ENCODE measurements around the gene ACLY. TPM values are rescaled to one million over a fixed set of nuclear protein-coding genes. Genes with fewer than 3 reads are reported as not detected.

ACLY gene
- total RNA-seq: 131 TPM

DNA sequence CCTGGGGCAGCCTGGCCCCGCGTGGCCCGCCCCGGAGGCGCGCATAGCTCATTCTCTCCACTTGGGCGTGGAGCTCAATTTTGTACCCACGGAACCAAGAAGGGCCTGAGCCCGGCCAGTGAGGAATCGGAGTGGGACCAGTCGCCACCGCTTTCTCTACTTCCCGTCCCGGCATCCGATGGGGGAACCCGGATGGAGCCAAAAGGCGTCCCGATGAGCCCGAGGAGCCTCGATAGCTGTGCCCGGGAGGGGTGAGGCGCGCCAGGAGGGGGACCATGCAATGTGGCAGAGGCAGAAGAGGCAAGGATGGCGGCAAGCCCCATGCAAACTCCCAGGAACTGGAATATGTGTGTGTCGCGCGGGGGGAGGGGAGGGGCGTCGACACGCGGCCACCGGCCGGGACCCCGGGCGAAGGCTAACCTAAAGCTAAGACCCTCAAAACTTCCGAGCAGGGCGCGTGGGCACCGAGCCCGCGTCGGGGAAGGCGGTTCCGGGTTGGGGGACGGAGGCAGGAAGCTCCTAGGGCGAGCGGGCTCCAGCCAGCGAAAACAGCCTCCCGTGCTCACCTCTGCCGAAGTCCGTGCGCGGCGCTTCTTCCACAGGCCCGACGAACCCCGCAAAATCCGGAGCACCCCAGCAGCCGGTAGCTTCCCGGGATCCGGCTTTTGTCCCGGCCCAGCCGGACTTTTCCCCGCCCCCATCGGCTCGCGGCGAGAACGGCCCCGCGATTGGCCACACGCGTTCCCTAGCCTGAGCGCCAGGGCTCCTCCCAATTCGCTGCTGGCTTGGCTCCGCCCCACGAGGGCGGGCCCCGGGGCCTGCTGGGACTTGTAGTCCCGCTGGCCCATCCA is at the start of gene ACLY:
TSS of gene ACLY (minus strand) at position 638 of the 851 bp plus-strand sequence. CDS start 5,078 bp downstream, outside the sequence.

GRCh38 chr17:41966463-41967140 is 47.9 kb upstream of the ACLY start, which contains the start of gene CNP:
TSS of gene CNP (plus strand) at chr17:41966795. CDS start at chr17:41966885, 90 bp downstream.

DNA sequence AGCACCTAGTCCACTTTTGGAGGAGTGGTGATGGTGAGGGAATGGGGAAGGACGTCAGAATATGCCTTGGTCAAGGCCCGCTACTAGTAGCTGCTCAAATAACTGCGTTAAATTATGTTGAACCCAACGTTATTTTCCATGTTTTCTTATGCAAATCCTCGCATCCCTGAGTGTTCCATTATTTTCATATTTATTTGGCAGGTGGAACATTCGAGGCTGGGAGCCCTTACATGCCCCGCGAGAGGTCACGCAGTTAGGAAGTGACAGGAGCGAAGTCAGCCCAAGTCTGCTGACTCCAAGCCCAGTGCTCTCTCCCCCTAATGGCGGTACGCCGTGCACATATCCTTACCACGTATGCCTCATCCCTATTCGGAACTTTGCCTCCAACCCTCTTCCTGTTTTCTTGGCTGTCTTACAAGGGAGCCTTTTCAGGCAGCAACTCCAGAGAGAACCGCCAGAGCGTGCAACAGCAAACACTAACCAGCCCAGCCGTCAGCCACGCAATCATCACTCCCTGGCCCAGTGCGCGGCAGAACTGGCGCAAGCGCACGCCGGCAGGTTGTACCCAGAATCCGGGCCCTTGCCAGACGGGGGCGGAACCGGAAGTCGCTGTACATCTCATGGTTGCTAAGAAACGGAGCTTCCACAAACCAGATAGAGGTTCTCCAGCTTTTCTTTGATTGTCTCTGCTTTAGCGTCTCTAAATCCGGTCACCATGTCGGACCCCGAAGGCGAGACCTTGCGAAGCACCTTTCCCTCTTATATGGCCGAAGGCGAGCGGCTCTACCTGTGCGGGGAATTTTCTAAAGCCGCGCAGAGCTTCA is 11.5 kb upstream of the ACLY start, which contains the start of gene ODAD4:
TSS of gene ODAD4 (plus strand) at position 609 of the 824 bp plus-strand sequence. CDS start at position 716, 107 bp downstream.

DNA sequence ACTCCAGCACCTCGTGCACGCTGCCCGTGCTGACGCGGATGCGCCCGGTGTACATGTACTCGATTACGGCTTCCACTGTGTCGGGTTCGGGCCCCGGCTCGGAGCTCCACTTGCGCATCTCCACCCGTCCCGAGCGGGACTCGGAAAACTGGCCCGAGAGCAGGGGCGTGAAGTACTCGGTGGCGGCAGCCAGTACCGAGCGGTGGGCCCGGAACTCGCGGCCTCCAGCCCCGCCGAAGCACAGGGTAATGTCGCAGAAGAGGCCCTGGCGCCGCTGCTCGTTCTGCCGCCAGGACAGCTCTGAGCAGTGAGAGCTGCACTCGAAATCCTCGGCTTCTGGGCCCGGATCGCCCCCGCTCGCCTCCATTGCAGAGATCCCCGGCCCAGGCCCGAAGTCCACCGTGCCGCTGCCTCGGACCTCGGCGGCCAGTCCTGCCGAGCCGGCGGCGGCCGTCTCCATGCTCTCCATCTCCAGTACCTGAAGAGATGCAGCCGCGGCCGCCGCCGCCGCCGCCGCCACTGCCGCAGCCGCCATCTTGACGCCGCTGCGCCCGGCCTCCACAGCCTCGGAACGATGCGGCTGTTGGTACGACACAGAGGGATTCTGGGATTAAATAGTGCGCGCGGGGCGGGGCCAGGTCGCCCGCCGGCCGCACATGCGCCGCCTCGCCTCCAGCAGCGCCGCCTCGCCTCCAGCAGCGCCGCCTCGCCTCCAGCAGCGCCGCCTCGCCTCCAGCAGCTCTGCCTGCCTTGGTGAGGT is 53.7 kb downstream of the ACLY start, which contains the start of gene KLHL11:
TSS of gene KLHL11 (minus strand) at position 588 of the 760 bp plus-strand sequence. CDS start at position 535, 53 bp downstream.

GRCh38 chr17:41837761-41838538 is 80.8 kb downstream of the ACLY start, which contains the start of gene KLHL10:
TSS of gene KLHL10 (plus strand) at chr17:41837825. CDS start at chr17:41837933, 108 bp downstream.

DNA sequence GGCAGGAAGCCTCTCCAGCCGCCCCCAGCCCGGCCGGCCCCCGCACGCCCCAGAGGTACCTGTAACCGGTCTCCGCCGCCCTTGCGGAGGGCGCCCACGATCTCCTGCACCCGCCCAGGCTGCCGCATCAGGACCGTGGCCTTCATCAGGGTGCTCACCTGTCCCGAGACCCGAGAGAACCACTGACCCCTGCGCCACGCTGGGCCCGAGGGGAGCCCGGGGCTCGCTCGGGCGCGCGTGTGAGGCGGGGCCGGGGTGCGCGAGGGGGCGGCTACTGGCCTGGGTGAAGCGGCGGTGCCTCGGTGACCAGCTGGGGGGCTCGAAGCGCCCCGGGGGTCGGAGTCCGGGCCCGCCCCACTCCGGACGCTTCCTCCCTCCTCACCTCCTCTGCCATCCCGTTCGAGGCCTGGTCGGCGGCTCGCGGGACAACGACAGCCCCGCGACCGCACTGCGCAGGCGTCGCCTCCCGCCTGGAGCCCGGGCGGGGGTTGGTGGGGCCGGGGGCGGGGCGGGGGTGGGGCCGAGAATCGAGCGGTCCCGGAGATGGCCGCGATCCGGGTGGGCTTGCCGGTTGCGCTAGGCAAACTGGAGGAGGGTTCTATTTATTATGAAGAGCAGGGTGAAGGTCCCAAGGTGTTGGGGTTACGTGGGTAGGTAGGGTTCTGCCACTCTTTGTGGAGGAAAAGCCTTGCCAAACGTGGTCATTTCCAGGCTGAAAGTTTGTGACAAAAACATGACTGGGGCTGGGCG is 82.8 kb downstream of the ACLY start, which contains the start of gene NT5C3B:
TSS of gene NT5C3B (minus strand) at position 433 of the 750 bp plus-strand sequence. CDS start at position 394, 39 bp downstream.

Small RNAs within 50 kb of the gene (small RNA-seq; reads per million reads assigned to genes)
- gene AC125257.2 (ENCODE audit: low replicate concordance): not detected

Other genes with a start within 250 kb of the ACLY start
- 110 TPM for gene EIF1, start 230.1 kb downstream of the ACLY start, total RNA-seq
- not detected for gene GAST, start 206.6 kb downstream of the ACLY start, total RNA-seq
- 0.31 TPM for gene HAP1, start 184.3 kb downstream of the ACLY start, total RNA-seq
- 65.7 TPM for gene JUP, start 132.2 kb downstream of the ACLY start, total RNA-seq
- 12.8 TPM for gene P3H4, start 107.0 kb downstream of the ACLY start, total RNA-seq
- 12.5 TPM for gene FKBP10, start 105.9 kb downstream of the ACLY start, total RNA-seq
- 93.0 TPM for gene NT5C3B, start 82.7 kb downstream of the ACLY start, total RNA-seq
- gene KLHL10, start 81.1 kb downstream of the ACLY start, total RNA-seq: not detected
- 69.5 TPM for gene KLHL11, start 53.5 kb downstream of the ACLY start, total RNA-seq
- 3.1 TPM for gene ODAD4, start 11.7 kb upstream of the ACLY start, total RNA-seq
- gene CNP, start 47.8 kb upstream of the ACLY start, total RNA-seq: 40.7 TPM
- 92.3 TPM for gene DNAJC7, start 98.5 kb upstream of the ACLY start, total RNA-seq
- gene NKIRAS2, start 101.1 kb upstream of the ACLY start, total RNA-seq: 36.6 TPM
- 4.7 TPM for gene C17orf113, start 131.7 kb upstream of the ACLY start, total RNA-seq
- gene ZNF385C, start 179.5 kb upstream of the ACLY start, total RNA-seq: 0.31 TPM
- gene DHX58, start 193.8 kb upstream of the ACLY start, total RNA-seq: 1.6 TPM
- 18.2 TPM for gene KAT2A, start 202.4 kb upstream of the ACLY start, total RNA-seq
- not detected for gene HSPB9, start 203.9 kb upstream of the ACLY start, total RNA-seq
- 62.0 TPM for gene RAB5C, start 236.0 kb upstream of the ACLY start, total RNA-seq

All from parietal lobe (tissue), 2 donors.